ENCODE measurements around the gene BMPER.
A peak's percentile ranks its signal among the peaks of the same experiment; 100 is the strongest.

BMPER gene

GRCh38 chr7:33923440-33924229, 18.3 kb downstream of the BMPER start:
- DNase-seq (ENCODE audit: low spot score) = no peak

- DNase-seq (ENCODE audit: low spot score) = no peak
Observed at GRCh38 chr7:33926535-33926934, 21.2 kb downstream of the BMPER start.

- no peak for DNase-seq (ENCODE audit: low spot score)
Observed at GRCh38 chr7:33928986-33929385, 23.6 kb downstream of the BMPER start.

GRCh38 chr7:33932221-33932620, 26.9 kb downstream of the BMPER start:
- no peak for DNase-seq (ENCODE audit: low spot score)

GRCh38 chr7:33932832-33933468, 27.6 kb downstream of the BMPER start:
- DNase-seq (ENCODE audit: low spot score) = peak; percentile 65

- peak; percentile 68 for DNase-seq (ENCODE audit: low spot score)
Observed at GRCh38 chr7:33933611-33934281, 28.4 kb downstream of the BMPER start.

- no peak for DNase-seq (ENCODE audit: low spot score)
Observed at GRCh38 chr7:33934391-33934790, 29.1 kb downstream of the BMPER start.

GRCh38 chr7:33936503-33936902, 31.2 kb downstream of the BMPER start:
- no peak for DNase-seq (ENCODE audit: low spot score)

- DNase-seq (ENCODE audit: low spot score) = no peak
Observed at GRCh38 chr7:33937871-33938270, 32.5 kb downstream of the BMPER start.

- DNase-seq (ENCODE audit: low spot score) = no peak
Observed at GRCh38 chr7:33939121-33939520, 33.8 kb downstream of the BMPER start.

GRCh38 chr7:33940503-33940902, 35.2 kb downstream of the BMPER start:
- no peak for DNase-seq (ENCODE audit: low spot score)

- no peak for DNase-seq (ENCODE audit: low spot score)
Observed at GRCh38 chr7:33941418-33941817, 36.1 kb downstream of the BMPER start.

- no peak for DNase-seq (ENCODE audit: low spot score)
Observed at GRCh38 chr7:33946094-33946699, 40.9 kb downstream of the BMPER start.

- DNase-seq (ENCODE audit: low spot score) = no peak
Observed at GRCh38 chr7:33950047-33950714, 44.8 kb downstream of the BMPER start.

GRCh38 chr7:33952824-33953223, 47.5 kb downstream of the BMPER start:
- no peak for DNase-seq (ENCODE audit: low spot score)

GRCh38 chr7:33958104-33958503, 52.8 kb downstream of the BMPER start:
- DNase-seq (ENCODE audit: low spot score) = no peak

GRCh38 chr7:33959676-33960075, 54.3 kb downstream of the BMPER start:
- DNase-seq (ENCODE audit: low spot score) = no peak

GRCh38 chr7:33961948-33962347, 56.6 kb downstream of the BMPER start:
- no peak for DNase-seq (ENCODE audit: low spot score)

- no peak for DNase-seq (ENCODE audit: low spot score)
Observed at GRCh38 chr7:33964417-33965182, 59.3 kb downstream of the BMPER start.

GRCh38 chr7:33965183-33965744, 59.9 kb downstream of the BMPER start:
- DNase-seq (ENCODE audit: low spot score) = no peak

GRCh38 chr7:33968591-33968990, 63.3 kb downstream of the BMPER start:
- no peak for DNase-seq (ENCODE audit: low spot score)
